Jurkat, Clone E6-1 (cell line): ENCODE measurements around the gene PKD2L1.
"Not testable (repeated sequence)": the region's sequence is repeated elsewhere in the genome, so short reads cannot be mapped to it uniquely, and the experiment has no call there.

ENCODE experiments used
- DNase-seq: peaks from one replicate; pipeline ENCODE4 v3.0.0-alpha.2; 2011; ENCODE audit warnings: low read depth, low spot score
- H3K4me3 ChIP-seq: 2 replicates; pipeline ENCODE4 v1.5.1; 2011; ENCODE audit warnings: mild to moderate bottlenecking, low read length, control low read depth, moderate library complexity

The PKD2L1 gene

DNA sequence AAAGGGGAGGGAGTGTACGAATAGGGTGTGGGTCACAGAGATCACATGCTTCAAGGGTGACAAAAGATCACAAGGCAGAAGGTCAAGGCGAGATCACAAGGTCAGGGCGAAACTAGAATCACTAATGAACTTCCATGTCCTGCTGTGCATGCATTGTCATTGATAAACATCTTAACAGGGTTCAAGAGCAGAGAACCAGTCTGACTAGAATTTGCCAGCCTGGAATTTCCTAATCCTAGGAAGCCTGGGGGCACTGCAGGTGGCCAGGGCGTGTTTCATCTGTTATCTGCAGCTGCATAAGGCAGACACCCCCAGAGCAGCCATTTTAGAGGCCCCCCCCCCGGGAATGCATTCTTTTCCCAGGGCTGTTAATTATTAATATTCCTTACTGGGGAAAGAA is 28.9 kb downstream of the PKD2L1 start:
- not testable (repeated sequence) for DNase-seq

DNA sequence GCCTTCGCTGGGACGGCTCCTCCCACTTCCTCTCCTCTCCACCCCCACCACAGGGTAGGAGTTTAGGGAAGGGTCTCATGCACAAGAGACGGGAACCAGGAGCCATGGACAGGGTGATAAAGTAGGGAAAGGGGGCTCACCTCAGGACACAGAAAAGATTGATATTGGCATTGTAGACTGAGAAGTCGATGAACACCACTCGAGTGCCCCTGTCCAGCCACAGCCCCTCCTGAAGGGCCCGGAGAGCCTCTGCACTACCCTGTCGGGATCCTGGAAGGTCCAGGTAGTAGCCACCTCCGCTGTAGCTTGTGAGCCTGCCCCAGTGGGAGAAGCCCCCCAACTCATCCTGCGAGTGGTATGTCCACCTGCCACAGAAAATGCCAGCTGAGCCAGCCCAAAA is 32.8 kb downstream of the PKD2L1 start:
- H3K4me3 ChIP-seq, result no peak overlapping the region
- no peak for DNase-seq

More for the DNA sequence above, 28.9 kb downstream of the PKD2L1 start:
- not testable (repeated sequence) for H3K4me3 ChIP-seq

DNA sequence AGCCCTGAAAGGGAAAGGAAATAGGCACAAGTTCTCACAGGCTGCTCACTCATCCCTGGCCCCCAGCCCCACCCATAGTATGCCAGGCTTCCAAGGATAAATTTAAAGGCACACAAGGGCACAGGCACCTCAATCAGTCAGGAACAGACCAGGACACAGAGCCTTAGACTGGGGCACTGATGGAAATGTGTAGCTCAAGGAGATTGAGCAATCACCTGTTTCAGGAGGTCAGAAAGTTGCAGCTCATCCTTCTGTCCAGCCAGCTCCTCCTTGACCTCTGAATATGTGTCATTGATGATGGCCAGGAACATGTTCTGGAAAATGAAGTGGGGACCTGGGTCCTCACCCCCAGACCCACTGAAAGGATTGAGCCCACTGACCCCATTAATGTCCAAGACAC is 37.0 kb downstream of the PKD2L1 start:
- no peak overlapping the region for H3K4me3 ChIP-seq
- DNase-seq, result no peak

DNA sequence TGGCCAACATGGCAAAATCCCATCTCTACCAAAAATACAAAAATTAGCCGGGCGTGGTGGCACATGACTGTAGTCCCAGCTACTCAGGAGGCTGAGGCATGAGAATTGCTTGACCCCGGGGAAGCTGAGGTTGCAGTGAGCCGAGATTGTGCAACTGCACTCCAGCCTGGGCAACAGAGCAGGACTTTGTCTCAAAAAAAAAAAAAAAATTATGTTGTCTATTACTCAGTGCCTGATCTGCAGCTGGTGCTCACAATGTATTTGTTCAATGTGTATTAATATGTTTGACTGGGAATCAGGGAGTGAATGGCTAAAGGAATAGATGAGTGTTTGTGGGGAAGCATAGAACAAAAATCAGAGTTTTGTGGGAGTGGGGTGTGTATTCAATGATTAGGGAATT is 37.7 kb downstream of the PKD2L1 start:
- not testable (repeated sequence) for DNase-seq

DNA sequence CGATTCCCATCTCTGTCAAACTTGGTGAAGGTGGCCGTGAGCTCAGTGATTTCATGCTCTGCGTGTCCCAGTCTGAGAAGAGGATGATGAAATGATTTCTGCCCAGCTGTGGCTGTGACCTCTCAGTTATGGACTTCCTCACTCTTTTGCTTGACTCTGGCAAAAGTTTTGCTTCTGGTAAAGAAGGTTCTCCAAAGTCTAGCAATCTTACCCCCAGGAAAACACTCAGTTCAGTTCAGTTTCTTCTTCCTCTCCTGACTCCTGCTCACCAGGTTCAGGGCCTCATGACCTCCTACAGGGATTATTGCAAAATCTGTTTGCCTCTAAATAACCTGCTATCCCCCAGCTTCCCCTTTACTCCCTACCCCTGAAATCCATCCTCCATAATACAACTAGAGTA is 38.7 kb downstream of the PKD2L1 start:
- no peak for DNase-seq
- H3K4me3 ChIP-seq, result no peak overlapping the region

More for the DNA sequence above, 37.7 kb downstream of the PKD2L1 start:
- H3K4me3 ChIP-seq, result not testable (repeated sequence)

DNA sequence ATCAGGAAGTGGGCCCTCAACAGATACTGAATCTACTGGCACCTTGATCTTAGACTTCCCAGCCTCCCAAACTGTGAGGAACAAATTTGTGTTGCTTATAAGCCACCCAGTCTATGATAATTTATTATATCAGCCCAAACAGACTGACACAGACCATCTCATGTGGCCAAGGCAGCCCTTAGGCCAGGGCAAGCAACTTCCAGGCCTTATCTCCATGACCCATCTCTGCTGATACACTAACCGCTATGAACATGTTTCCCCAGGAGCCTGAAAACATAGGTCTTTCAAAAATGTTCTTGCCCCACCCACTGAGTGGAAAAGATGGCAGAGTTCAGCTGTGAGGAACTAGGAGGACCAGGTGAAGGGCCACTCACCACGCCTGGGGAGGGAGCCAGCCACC is 40.4 kb downstream of the PKD2L1 start:
- DNase-seq, result no peak
- H3K4me3 ChIP-seq, result no peak overlapping the region

DNA sequence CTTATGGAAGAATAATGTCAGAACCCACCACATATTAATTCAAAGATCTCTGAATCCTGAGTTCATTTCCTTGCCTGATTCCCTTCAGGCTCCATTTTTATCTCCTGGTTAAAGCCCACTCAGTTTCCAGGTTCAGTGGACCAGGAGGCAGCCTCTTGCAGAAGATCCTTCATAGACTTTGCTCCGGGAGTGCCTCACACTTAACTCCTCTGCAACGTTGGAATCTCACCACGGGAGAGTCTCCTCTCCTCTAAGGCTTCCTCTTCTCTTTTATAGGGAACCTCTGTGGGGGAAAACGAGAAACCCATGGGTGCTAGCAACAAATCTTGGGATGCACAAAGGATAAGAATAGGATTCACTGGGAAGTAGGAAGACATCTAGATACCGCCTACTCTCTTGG is 41.8 kb downstream of the PKD2L1 start:
- H3K4me3 ChIP-seq, result no peak overlapping the region
- no peak for DNase-seq

DNA sequence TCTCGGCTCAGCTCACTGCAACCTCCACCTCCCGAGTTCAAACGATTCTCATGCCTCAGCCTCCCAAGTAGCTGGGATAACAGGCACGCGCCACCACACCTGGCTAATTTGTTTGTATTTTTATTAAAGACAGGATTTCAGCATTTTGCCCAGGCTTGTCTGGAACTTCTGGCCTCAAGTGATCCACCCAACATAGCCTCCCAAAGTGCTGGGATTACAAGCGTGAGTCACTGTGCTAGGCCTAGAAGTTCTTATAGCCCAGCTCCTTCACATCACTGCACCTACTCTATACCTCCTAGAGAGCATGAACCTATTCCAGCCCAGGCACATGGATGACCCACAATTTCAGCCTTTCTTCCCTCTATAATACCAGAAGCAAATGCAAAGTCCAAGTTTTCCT is 42.3 kb downstream of the PKD2L1 start:
- no peak overlapping the region for H3K4me3 ChIP-seq
- no peak for DNase-seq

DNA sequence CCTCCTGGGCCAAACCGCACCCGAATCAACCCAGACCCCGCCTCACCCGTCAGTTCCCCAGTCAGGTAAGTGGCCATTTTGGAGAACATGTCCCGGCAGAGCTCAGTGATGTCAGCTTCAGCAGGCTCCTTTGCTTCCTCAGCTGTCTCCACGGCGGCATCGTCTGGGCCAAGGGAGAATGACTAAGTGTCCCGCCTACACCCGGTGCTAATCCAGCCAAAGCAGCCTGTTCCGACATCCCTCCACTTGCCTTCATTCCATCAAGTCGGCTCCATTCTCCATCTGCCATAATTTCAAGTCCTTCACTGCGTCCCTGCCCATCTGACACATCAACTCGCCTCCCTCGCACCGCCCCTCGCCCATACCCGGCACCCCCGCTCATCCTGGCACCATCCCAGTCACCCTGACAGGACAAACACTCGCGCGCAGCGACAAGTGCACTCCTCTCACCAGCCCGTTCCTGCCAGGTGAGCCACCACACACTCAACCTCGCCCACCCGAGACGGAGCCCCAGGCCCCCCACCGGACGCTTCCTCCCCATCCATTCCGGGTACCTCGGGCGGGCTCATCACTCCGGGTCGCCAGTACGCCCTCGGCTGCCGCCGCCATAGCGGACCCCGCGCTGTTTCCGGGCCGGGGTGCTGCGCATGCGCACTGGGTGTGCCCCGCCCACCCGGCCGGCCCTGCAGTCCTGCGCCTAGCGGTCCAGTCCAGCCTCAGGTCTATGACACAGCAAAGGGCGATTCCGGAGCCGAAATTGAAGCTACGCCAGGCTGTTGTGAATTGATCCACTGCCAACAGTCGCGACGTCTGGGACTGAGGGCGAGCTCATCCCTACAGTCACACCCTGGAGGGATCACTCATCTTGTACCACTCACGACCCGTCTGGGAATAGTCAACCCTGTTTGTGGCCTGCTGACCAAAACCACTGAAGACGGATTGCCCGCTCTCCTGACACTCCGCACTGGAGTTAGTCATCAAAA is 43.7 kb downstream of the PKD2L1 start, which contains the start of gene BLOC1S2:
Gene BLOC1S2, minus strand, starts transcription at position 630 of the 983 bp plus-strand sequence. Its CDS starts 21 bp downstream, at position 609.
- peak within 1 kb of the TSS; percentile 99 for H3K4me3 ChIP-seq
- peak; percentile 40 for DNase-seq

DNA sequence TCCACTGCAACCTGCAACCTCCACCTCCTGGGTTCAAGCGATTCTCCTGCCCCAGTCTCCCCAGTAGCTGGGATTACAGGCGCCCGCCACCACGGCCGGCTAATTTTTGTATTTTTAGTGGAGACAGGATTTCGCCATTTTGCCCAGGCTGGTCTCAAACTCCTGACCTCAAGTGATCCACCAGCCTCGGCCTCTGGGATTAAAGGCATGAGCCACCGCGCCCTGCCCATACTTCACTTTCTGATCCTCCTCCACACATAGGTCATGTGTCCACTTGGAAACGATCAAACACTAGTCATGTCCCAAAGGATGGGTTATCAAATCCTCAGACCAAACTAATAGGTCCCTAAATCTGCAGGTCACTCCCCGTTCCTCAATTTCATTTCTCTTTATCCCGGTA is 44.7 kb downstream of the PKD2L1 start:
- DNase-seq, result not testable (repeated sequence)
- peak overlapping the region; percentile 99 for H3K4me3 ChIP-seq

DNA sequence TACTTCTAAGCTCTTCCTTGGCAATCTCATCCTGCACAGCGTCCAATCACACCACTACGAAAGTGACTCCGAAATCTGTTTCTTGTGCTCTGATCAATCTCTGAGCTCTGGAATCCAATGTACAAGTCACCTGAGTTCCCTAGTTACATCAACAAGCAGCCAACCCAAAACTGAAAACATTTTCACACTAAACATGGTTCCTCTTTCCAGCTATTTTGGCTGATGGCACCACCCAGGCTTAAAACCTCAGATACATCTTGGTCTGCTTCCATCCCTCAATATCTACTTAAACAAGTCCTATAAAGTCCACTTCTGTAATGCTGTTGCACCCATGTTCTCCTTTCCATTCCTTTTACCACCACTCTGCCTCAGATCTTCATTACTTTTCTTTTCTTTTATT is 47.1 kb downstream of the PKD2L1 start:
- no peak overlapping the region for H3K4me3 ChIP-seq
- DNase-seq, result no peak

DNA sequence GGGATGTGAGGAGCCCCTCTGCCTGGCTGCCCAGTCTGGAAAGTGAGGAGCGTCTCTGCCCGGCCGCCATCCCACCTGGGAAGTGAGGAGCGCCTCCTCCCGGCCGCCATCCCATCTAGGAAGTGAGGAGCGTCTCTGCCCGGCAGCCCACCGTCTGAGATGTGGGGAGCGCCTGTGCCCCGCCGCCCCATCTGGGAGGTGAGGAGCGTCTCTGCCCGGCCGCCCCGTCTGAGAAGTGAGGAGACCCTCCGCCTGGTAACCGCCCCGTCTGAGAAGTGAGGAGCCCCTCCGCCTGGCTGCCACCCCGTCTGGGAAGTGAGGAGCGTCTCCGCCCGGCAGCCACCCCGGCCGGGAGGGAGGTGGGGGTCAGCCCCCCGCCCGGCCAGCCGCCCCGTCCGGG is 53.1 kb downstream of the PKD2L1 start:
- not testable (repeated sequence) for DNase-seq, H3K4me3 ChIP-seq

DNA sequence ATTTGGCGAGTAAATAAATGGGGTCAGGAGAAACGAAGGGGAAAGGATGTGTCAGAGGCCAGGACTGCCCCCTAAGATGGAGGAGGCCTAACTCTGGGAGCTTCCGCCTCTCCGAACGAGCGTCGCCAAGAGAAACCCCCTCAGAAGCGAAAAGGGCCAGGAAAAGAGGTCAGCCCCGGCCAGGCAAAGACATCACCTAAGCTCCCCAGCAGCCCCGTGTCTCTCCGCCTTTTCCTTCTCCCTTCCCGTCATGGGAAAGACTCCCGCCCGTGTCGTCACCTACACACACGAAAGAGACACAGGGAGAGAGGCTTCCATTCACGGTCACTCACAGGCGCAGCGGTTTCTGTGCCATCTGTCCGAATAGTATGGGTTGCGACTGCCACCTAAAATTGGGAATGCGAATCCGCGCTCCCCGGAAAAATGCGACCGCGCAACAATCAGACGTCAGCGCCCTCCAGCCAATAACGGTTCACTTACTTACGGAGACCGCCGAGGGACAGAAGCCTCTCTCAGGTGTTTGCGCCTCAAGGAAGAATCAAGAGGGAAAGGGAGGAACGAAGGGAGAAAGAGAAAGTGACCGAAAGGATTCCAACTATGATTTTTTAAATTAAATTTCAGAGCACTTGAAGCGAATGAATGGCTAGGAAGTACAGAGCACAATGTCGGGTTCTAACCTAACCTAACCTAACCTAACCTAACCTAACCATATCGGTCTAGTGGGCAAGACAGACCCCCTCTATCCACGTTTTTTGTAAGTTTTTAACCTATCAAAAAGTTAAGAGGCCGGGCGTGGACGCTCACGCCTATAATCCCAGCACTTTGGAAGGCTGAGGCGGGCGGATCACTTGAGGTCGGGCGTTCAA is 62.6 kb downstream of the PKD2L1 start, which contains the start of gene CWF19L1:
Gene CWF19L1, minus strand, starts transcription at position 400 of the 866 bp plus-strand sequence. Its CDS starts 45 bp downstream, at position 355.
- peak; percentile 70 for DNase-seq
- peak within 1 kb of the TSS; percentile 100 for H3K4me3 ChIP-seq

DNA sequence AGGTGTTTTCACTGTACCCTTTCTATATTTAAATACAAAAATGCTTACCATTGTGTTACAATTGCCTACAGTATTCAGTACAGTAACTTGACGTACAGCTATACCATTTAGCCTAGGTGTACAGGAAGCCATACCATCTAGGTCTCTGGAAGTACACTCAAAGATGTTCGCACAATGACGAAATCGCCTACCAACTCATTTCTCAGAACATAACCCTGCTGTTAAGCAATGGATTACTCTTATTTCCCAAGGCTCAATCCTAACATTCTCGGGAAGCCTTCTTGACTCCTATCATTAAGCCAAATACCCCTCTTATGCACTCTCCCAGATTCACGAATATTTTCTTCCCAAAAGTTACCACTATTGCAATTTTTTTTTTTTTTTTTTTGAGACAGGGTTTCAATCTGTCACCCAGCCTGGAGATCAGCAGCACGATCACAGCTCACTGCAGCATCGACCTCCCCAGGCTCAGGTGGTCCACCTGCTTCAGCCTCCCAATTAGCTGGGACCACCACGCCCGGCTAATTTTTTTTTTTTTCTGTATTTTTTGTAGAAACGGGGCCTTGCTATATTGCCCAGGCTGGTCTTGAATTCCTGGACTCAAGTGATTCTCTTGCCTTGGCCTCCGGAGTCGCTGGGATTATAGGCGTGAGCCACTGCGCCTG is 64.1 kb downstream of the PKD2L1 start:
- no peak for DNase-seq
- H3K4me3 ChIP-seq, result peak overlapping the region; percentile 100

DNA sequence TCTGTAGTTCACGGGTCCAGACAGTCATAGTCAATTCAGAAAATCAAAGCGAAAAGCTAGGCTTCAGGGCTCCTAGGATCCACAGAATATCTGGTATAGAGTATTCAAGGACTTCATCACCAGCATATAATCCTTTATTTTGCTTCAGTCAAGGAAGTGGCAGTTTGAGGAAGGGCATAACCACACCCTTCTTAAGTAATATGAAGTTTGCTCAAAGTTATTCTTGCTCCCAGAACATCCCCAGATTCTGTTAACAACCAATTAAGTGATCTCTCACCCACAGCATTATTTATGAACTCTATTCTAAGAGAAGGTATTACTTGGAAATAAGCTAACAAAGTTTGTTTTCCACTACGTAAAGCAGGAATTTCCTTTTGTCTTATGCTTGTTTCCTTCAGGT is 75.8 kb downstream of the PKD2L1 start:
- DNase-seq, result no peak
- H3K4me3 ChIP-seq, result no peak overlapping the region

DNA sequence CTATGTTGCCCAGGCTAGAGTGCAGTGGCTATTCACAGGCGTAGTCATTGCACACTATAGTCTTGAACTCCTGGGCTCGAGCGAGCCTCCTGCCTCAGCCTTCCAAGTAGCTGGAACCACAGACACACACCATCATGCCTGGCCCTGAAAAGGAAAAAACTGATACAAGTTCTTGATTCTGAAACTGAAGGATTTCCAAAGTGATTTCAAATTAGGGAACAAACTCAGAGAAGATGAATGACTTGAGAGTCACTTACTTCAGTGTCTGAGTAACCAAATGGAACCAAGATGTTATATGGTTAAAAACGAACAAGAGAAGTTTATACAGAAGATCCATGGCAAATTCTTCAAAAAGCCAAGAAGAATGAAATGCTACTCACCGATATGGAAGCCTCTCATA is 77.0 kb downstream of the PKD2L1 start:
- no peak overlapping the region for H3K4me3 ChIP-seq
- no peak for DNase-seq

DNA sequence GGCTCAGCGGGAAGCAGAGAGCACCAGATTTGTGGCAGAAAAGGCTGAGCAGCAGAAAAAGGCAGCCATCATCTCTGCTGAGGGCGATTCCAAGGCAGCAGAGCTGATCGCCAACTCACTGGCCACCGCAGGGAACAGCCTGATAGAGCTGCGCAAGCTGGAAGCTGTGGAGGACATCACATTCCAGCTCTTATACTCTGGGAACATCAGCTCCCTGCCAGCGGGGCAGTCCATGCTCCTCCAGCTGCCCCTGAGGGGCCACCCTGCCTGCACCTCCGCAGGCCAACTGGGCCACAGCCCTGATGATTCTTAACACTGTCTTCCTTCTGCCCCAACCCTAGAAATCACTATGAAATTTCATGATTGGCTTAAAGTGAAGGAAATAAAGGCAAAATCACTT is 81.2 kb downstream of the PKD2L1 start:
- H3K4me3 ChIP-seq, result no peak overlapping the region
- DNase-seq, result no peak

DNA sequence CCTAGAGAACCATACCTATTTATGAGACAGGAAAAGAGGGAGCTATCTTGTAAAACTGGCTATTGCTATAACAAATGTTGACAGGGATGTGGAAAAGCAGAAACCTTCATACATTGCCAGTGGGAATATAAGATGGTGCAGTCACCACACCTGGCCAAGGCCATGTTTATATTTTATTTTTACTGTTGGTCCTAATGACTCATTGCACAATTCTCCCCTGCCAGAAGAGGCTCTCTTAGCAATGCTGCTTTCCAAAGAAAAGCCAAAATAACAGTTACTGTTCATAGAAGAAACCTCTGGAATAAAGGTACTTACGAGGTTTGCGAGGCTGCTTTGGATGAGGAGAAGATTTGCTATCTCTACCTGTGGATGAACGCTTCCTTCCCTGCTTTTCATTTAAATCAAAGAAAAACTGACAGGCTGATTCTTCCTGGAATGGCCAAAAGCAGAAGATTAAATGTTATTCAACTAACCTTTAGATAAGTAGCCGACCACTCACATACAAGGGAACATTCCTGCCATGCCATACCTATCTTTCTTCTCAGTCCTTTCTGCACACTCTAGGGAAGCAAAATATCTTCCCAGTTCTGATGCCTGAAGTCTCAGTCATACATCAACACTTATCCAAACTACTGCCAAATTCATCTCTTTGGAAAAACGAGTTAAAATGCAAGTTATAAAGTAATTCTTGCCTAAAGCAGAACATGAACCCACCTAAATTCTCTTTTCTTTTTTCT is 84.4 kb downstream of the PKD2L1 start:
- no peak overlapping the region for H3K4me3 ChIP-seq
- no peak for DNase-seq

DNA sequence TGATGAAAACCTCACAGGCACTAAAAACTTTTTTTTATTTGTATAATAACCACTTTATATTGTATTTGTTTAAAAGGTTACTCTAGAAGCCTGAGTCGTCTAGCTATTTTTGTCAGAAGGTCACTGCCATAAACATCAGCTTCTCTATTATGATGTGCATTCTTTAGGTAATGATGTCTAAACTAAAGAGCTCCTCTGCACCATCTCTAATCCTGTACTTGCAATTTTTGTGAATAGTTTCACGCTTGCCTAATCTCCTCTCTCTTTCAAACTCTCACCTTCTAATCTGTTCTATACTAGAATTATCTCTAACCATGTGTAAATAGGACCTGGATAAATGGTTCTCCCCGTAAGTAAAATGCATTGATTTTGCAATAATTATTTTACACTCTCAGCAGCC is 90.2 kb downstream of the PKD2L1 start:
- H3K4me3 ChIP-seq, result no peak overlapping the region

More for the DNA sequence above, 90.2 kb downstream of the PKD2L1 start:
- DNase-seq, result no peak
